HEK293 (cell line): ENCODE data around the gene TAGLN.
A peak's percentile ranks its signal among the peaks of the same experiment; 100 is the strongest.

Experiments used
- CTCF ChIA-PET: fragments of 350-600 bp; formaldehyde crosslinking; extraction: SDS; loops from one replicate; lab custom pipeline; 2021; ENCODE audit warnings: antibody characterized with exemption; lab: Yijun Ruan, JAX
- POLR2A ChIA-PET: fragments of 300-600 bp; formaldehyde crosslinking; extraction: SDS; loops from one replicate; lab custom pipeline; 2020; ENCODE audit warnings: antibody characterized with exemption, inconsistent platforms; lab: Yijun Ruan, JAX
- H3K27ac ChIP-seq: fragments of 200-500 bp; sonication (Bioruptor generic); 2 replicates; pipeline ENCODE4 v1.5.1; 2014; ENCODE audit warnings: low read depth, low read length, control low read depth, inconsistent platforms; ENCODE audit errors: extremely low read depth
- H3K36me3 ChIP-seq, 2 experiments: fragments of 200-500 bp in 1 of 2; sonication (Bioruptor generic) in 1 of 2; 1 replicate in 1 of 2; 2 replicates in 1 of 2; pipeline ENCODE4 v1.5.1; 2014 to 2017; ENCODE audit warnings: inconsistent platforms in 2 of 2, low read length in 2 of 2; ENCODE audit not compliant: control insufficient read depth in 2 of 2, insufficient read depth in 1 of 2
- H3K4me1 ChIP-seq: fragments of 200-500 bp; sonication (Bioruptor generic); 2 replicates; pipeline ENCODE4 v1.5.1; 2014; ENCODE audit warnings: mild to moderate bottlenecking, low read length, inconsistent platforms; ENCODE audit not compliant: control insufficient read depth, insufficient read depth
- H3K4me3 ChIP-seq: 2 replicates; pipeline ENCODE4 v1.5.1; 2011; ENCODE audit warnings: low read depth, mild to moderate bottlenecking, control low read depth, low read length, moderate library complexity
- H3K9me3 ChIP-seq: fragments of 200-500 bp; sonication (Bioruptor generic); 2 replicates; pipeline ENCODE4 v1.5.1; 2014; ENCODE audit warnings: low read depth, low read length, inconsistent platforms; ENCODE audit not compliant: control insufficient read depth, insufficient read depth
- ATF2 ChIP-seq: fragments of 450-650 bp; formaldehyde crosslinking; IDR thresholded peaks from 2 replicates; pipeline ENCODE4 v1.5.1; 2016; ENCODE audit warnings: missing biosample characterization, missing genetic modification characterization, low read depth
- FEZF1 ChIP-seq: fragments of 450-650 bp; formaldehyde crosslinking; IDR thresholded peaks from 2 replicates; pipeline ENCODE4 v1.5.1; 2016; ENCODE audit warnings: missing biosample characterization, missing genetic modification characterization
- IKZF3 ChIP-seq: fragments of 450-650 bp; IDR thresholded peaks from 2 replicates; pipeline ENCODE4 v1.5.0; 2018; ENCODE audit warnings: missing biosample characterization, mild to moderate bottlenecking, missing genetic modification characterization, moderate library complexity
- KLF1 ChIP-seq: fragments of 450-650 bp; formaldehyde crosslinking; IDR thresholded peaks from 2 replicates; pipeline ENCODE4 v1.5.1; 2016; ENCODE audit warnings: missing biosample characterization, missing genetic modification characterization
- KLF8 ChIP-seq: fragments of 450-650 bp; formaldehyde crosslinking; IDR thresholded peaks from 2 replicates; pipeline ENCODE4 v1.5.1; 2016; ENCODE audit warnings: missing biosample characterization, missing genetic modification characterization
- MYNN ChIP-seq: fragments of 450-650 bp; formaldehyde crosslinking; IDR thresholded peaks from 2 replicates; pipeline ENCODE4 v1.5.1; 2016; ENCODE audit warnings: missing biosample characterization, missing genetic modification characterization, borderline replicate concordance
- PATZ1 ChIP-seq: fragments of 450-650 bp; formaldehyde crosslinking; IDR thresholded peaks from 2 replicates; pipeline ENCODE4 v1.5.1; 2016; ENCODE audit warnings: missing biosample characterization, missing genetic modification characterization
- SP3 ChIP-seq: fragments of 450-650 bp; formaldehyde crosslinking; IDR thresholded peaks from 2 replicates; pipeline ENCODE4 v1.5.1; 2016; ENCODE audit warnings: missing biosample characterization, missing genetic modification characterization
- SP7 ChIP-seq: fragments of 450-650 bp; formaldehyde crosslinking; IDR thresholded peaks from 2 replicates; pipeline ENCODE4 v1.5.1; 2016; ENCODE audit warnings: missing biosample characterization, missing genetic modification characterization
- ZBTB21 ChIP-seq: fragments of 450-650 bp; formaldehyde crosslinking; IDR thresholded peaks from 2 replicates; pipeline ENCODE4 v1.5.1; 2017; ENCODE audit warnings: missing biosample characterization, missing genetic modification characterization
- ZBTB8A ChIP-seq: fragments of 450-650 bp; formaldehyde crosslinking; IDR thresholded peaks from 2 replicates; pipeline ENCODE4 v1.5.1; 2016; ENCODE audit warnings: missing biosample characterization, missing genetic modification characterization
- ZIC2 ChIP-seq: fragments of 450-650 bp; formaldehyde crosslinking; IDR thresholded peaks from 2 replicates; pipeline ENCODE4 v1.5.1; 2016; ENCODE audit warnings: missing biosample characterization, missing genetic modification characterization
- ZNF112 ChIP-seq: fragments of 450-650 bp; formaldehyde crosslinking; IDR thresholded peaks from 2 replicates; pipeline ENCODE4 v1.5.0; 2017; ENCODE audit warnings: missing biosample characterization, missing genetic modification characterization
- ZNF114 ChIP-seq: fragments of 450-650 bp; formaldehyde crosslinking; IDR thresholded peaks from 2 replicates; pipeline ENCODE4 v1.5.0; 2017; ENCODE audit warnings: missing biosample characterization, missing genetic modification characterization
- ZNF121 ChIP-seq: fragments of 450-650 bp; formaldehyde crosslinking; IDR thresholded peaks from 2 replicates; pipeline ENCODE4 v1.5.1; 2016; ENCODE audit warnings: missing biosample characterization, missing genetic modification characterization
- ZNF292 ChIP-seq: fragments of 450-650 bp; formaldehyde crosslinking; IDR thresholded peaks from 2 replicates; pipeline ENCODE4 v1.5.1; 2016; ENCODE audit warnings: low read depth, missing biosample characterization, missing genetic modification characterization, borderline replicate concordance
- ZNF341 ChIP-seq: fragments of 450-650 bp; formaldehyde crosslinking; IDR thresholded peaks from 2 replicates; pipeline ENCODE4; 2016; ENCODE audit warnings: low read depth, missing biosample characterization, missing genetic modification characterization
- ZNF398 ChIP-seq: fragments of 450-650 bp; formaldehyde crosslinking; IDR thresholded peaks from 2 replicates; pipeline ENCODE4 v1.5.1; 2017; ENCODE audit warnings: missing biosample characterization, missing genetic modification characterization
- ZNF488 ChIP-seq: fragments of 450-650 bp; formaldehyde crosslinking; IDR thresholded peaks from 2 replicates; pipeline ENCODE4 v1.5.1; 2016; ENCODE audit warnings: missing biosample characterization, missing genetic modification characterization
- ZNF501 ChIP-seq: fragments of 450-650 bp; formaldehyde crosslinking; IDR thresholded peaks from 2 replicates; pipeline ENCODE4 v1.5.1; 2016; ENCODE audit warnings: missing biosample characterization, missing genetic modification characterization
- ZNF514 ChIP-seq: fragments of 450-650 bp; formaldehyde crosslinking; IDR thresholded peaks from 2 replicates; pipeline ENCODE4 v1.5.1; 2016; ENCODE audit warnings: missing biosample characterization, missing genetic modification characterization
- ZNF529 ChIP-seq: fragments of 450-650 bp; formaldehyde crosslinking; IDR thresholded peaks from 2 replicates; pipeline ENCODE4 v1.5.1; 2017; ENCODE audit warnings: missing genetic modification characterization, missing biosample characterization; ENCODE audit not compliant: insufficient replicate concordance
- ZNF629 ChIP-seq: fragments of 450-650 bp; formaldehyde crosslinking; IDR thresholded peaks from 2 replicates; pipeline ENCODE4 v1.5.1; 2017; ENCODE audit warnings: missing biosample characterization, missing genetic modification characterization
- ZNF768 ChIP-seq: fragments of 450-650 bp; formaldehyde crosslinking; IDR thresholded peaks from 2 replicates; pipeline ENCODE4 v1.5.1; 2018; ENCODE audit warnings: missing biosample characterization, mild to moderate bottlenecking, missing genetic modification characterization
- ZNF843 ChIP-seq: fragments of 450-650 bp; formaldehyde crosslinking; IDR thresholded peaks from 2 replicates; pipeline ENCODE4 v1.5.1; 2016; ENCODE audit warnings: missing biosample characterization, missing genetic modification characterization
- ZSCAN30 ChIP-seq: fragments of 450-650 bp; IDR thresholded peaks from 2 replicates; pipeline ENCODE4 v1.5.1; 2018; ENCODE audit warnings: missing biosample characterization, mild to moderate bottlenecking, missing genetic modification characterization, moderate library complexity
- TF ChIP-seq, protein P1 (sequence below): fragments of 450-650 bp; IDR thresholded peaks from 2 replicates; pipeline ENCODE4 v1.5.1; 2018; ENCODE audit warnings: missing biosample characterization, mild to moderate bottlenecking, missing genetic modification characterization
- TF ChIP-seq, protein P2 (sequence below): fragments of 450-650 bp; formaldehyde crosslinking; IDR thresholded peaks from 2 replicates; pipeline ENCODE4 v1.5.1; 2016; ENCODE audit warnings: missing biosample characterization, missing genetic modification characterization

TAGLN gene

DNA sequence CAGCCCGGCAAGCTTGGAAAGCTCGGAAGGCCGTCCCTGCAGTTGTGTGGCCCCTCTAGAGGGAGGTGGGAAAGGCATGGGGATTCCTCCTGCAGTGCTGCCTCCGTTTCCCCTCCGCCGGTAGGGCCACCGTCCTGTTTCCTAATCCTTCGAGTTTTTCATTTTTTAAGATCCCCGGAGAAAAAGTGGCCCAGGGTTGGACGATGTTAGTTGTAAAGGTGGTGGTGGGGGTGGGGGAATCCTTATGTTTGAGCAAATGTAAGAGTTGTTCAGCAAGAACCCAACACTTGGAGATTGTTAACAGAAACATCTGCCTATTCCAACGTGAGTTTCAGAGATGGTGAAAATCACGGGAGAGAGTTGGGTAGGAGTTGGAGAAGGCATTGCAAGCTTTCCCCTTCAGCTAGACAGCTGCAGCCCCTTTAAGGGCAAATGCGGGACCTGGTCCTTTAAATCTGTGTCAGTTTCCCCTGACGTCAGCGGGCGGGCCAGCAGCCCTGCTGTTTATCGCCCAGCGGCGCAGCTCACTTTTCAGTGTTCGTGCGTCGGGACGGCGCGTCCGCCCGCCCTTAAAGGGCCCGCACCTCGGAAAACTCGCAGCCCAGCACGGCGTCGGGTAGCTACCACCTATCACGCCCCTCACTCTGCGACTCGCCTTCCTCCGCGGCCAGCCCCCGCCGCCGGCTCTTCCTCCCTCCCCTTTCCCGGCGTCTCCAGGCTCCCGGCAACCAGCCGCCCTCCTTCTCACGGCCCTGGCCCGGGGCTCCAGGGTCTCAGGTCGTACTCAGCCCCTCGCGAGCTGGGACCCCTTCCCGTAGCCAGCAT lies 20.7 kb upstream of the TAGLN start, which contains the start of gene SIDT2:
TSS of gene SIDT2 (plus strand) at position 534 of the 825 bp plus-strand sequence. CDS start 521 bp downstream, outside the sequence.
- no peaks in the 10 kb centered on the region for H3K4me1 ChIP-seq
- H3K36me3 ChIP-seq: peaks cover 0 to 16% of the 10 kb centered on the region in 2 experiments; a peak in 1 of 3 replicates
- POLR2A ChIA-PET: interaction anchor here (0.6 to 2.4 kb wide), 12 partner anchors 8 to 385 kb away, joined by 3 to 28 read pairs (median 4); partner anchors contain the start of genes PAFAH1B2 and TAGLN
- no peaks in the 10 kb centered on the region for H3K9me3 ChIP-seq
- H3K4me3 ChIP-seq: peak within 1 kb of the TSS; percentile 63
- CTCF ChIA-PET: interaction anchor here (0.7 to 7.1 kb wide), 8 partner anchors 11 to 70 kb away, joined by 3 to 71 read pairs (median 4); partner anchors contain the start of gene PCSK7
- peak within 1 kb of the TSS; percentile 33; the same call in 1 of the 2 replicates for H3K27ac ChIP-seq
- peak; percentile 90 for TF ChIP-seq ZSCAN30 (tag by site-specific recombination)
- TF ChIP-seq PATZ1 (tag by site-specific recombination): peak; percentile 62
- TF ChIP-seq ZIC2 (tag by site-specific recombination): peak; percentile 52
- peak; percentile 53; the same call in 1 of the 2 replicates for TF ChIP-seq SP3 (tag by site-specific recombination)
- no peak for TF ChIP-seq ZNF112 (tag by site-specific recombination)
- TF ChIP-seq ZNF629: peak; percentile 85
- TF ChIP-seq ZNF488 (tag by site-specific recombination): no peak
- TF ChIP-seq ZNF843: 0 out of 2 replicates have a peak, but pooled peaks have one; percentile 12
- peak; percentile 96 for TF ChIP-seq ZBTB8A (tag by site-specific recombination)
- TF ChIP-seq KLF8 (tag by site-specific recombination): peak; percentile 59; the same call in 1 of the 2 replicates
- TF ChIP-seq ZNF768: no peak
- no peak for TF ChIP-seq MYNN
- TF ChIP-seq ZNF501 (tag by site-specific recombination): no peak; the same call in 1 of the 2 replicates
- TF ChIP-seq IKZF3 (tag by site-specific recombination): no peak
- peak; percentile 18; the same call in 1 of the 2 replicates for TF ChIP-seq ZNF398
- TF ChIP-seq ZNF114 (tag by site-specific recombination): no peak
- peak; percentile 75 for TF ChIP-seq ZNF341 (tag by site-specific recombination)
- TF ChIP-seq, protein P1, sequence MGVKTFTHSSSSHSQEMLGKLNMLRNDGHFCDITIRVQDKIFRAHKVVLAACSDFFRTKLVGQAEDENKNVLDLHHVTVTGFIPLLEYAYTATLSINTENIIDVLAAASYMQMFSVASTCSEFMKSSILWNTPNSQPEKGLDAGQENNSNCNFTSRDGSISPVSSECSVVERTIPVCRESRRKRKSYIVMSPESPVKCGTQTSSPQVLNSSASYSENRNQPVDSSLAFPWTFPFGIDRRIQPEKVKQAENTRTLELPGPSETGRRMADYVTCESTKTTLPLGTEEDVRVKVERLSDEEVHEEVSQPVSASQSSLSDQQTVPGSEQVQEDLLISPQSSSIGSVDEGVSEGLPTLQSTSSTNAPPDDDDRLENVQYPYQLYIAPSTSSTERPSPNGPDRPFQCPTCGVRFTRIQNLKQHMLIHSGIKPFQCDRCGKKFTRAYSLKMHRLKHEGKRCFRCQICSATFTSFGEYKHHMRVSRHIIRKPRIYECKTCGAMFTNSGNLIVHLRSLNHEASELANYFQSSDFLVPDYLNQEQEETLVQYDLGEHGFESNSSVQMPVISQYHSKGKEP (tag by site-specific recombination): 0 out of 2 replicates have a peak, but pooled peaks have one; percentile 17
- TF ChIP-seq ZNF121: no peak
- TF ChIP-seq SP7 (tag by site-specific recombination): 0 out of 2 replicates have a peak, but pooled peaks have one; percentile 44
- TF ChIP-seq ZNF529 (tag by site-specific recombination): no peak
- TF ChIP-seq FEZF1 (tag by site-specific recombination): peak; percentile 91
- TF ChIP-seq ATF2 (tag by site-specific recombination): peak; percentile 93
- TF ChIP-seq, protein P2, sequence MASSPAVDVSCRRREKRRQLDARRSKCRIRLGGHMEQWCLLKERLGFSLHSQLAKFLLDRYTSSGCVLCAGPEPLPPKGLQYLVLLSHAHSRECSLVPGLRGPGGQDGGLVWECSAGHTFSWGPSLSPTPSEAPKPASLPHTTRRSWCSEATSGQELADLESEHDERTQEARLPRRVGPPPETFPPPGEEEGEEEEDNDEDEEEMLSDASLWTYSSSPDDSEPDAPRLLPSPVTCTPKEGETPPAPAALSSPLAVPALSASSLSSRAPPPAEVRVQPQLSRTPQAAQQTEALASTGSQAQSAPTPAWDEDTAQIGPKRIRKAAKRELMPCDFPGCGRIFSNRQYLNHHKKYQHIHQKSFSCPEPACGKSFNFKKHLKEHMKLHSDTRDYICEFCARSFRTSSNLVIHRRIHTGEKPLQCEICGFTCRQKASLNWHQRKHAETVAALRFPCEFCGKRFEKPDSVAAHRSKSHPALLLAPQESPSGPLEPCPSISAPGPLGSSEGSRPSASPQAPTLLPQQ: peak; percentile 94
- peak; percentile 70 for TF ChIP-seq KLF1 (tag by site-specific recombination)
- no peak for TF ChIP-seq ZNF292 (tag by site-specific recombination)
- TF ChIP-seq ZNF514: no peak
- peak; percentile 66 for TF ChIP-seq ZBTB21 (tag by site-specific recombination)
